T-helper 17 cell (primary cell): Measurements from ENCODE around the gene GFOD1. TPM values are rescaled to one million over a fixed set of nuclear protein-coding genes. Genes with fewer than 3 reads are reported as not detected.
"Not testable (repeated sequence)": the region's sequence is repeated elsewhere in the genome, so short reads cannot be mapped to it uniquely, and the experiment has no call there.

Source experiments
- ATAC-seq: fragments of 150-1000 bp; cut with Tn5 transposase; 2 replicates; pipeline ENCODE4 v1.10.0; 2021; ENCODE audit warnings: mild to moderate bottlenecking, moderate library complexity
- DNase-seq, 3 donors: peaks; one replicate each; pipeline versions ENCODE4 v3.0.0 to v3.0.0-alpha.2; 2020 to 2021
- H3K9me3 ChIP-seq: one replicate; pipeline ENCODE4 v1.7.0; 2013; ENCODE audit warnings: low read length, mild to moderate bottlenecking; ENCODE audit not compliant: control insufficient read depth, poor library complexity, severe bottlenecking
- H3K27ac Mint-ChIP-seq: one replicate; pipeline ENCODE4 v1.8.0; 2022; ENCODE audit warnings: mild to moderate bottlenecking, moderate library complexity, mixed read lengths
- H3K27me3 Mint-ChIP-seq: one replicate; pipeline ENCODE4 v1.8.0; 2022; ENCODE audit warnings: mixed read lengths
- H3K36me3 Mint-ChIP-seq: one replicate; pipeline ENCODE4 v1.8.0; 2022; ENCODE audit warnings: low read depth, mixed read lengths
- H3K4me1 Mint-ChIP-seq: one replicate; pipeline ENCODE4 v1.8.0; 2022; ENCODE audit warnings: mild to moderate bottlenecking, mixed read lengths
- H3K4me3 Mint-ChIP-seq: one replicate; pipeline ENCODE4 v1.8.0; 2022; ENCODE audit warnings: mild to moderate bottlenecking, moderate library complexity, mixed read lengths
- total RNA-seq, 4 donors: library from RNA in 2 of 4; stranded (reverse) in 2 of 4; gene quantifications; one replicate each; pipeline ENCODE4 v1.2.3 and lab custom pipeline; 2022 to 2026

The GFOD1 gene
- total RNA-seq, 2 donors from 2014 or later, result 1.4 to 3.1 TPM

DNA sequence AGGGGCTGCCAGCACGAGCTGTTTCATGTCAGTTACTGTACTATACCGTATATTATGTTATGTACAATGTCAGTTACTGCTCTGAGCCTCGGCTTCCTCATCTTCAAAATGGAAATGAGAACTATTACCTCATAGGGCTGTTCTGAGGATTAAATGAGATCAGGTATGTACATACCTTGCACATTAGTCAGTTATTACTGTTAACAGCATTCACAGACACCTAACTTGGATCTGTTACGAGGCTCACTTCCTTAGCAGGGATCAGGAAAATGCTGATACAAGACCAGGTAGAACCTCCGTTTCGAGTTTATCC is 89.4 kb downstream of the GFOD1 start:
- H3K4me1 Mint-ChIP-seq, result peaks cover 3% of the 10 kb centered on the region
- peak overlapping the region; percentile 3 for H3K27ac Mint-ChIP-seq
- no peaks in the 10 kb centered on the region for H3K36me3 Mint-ChIP-seq
- ATAC-seq, result no peak
- H3K9me3 ChIP-seq, result no peaks in the 10 kb centered on the region
- no peak for DNase-seq
- H3K4me3 Mint-ChIP-seq, result no peak overlapping the region
- H3K27me3 Mint-ChIP-seq, result no peaks in the 10 kb centered on the region

DNA sequence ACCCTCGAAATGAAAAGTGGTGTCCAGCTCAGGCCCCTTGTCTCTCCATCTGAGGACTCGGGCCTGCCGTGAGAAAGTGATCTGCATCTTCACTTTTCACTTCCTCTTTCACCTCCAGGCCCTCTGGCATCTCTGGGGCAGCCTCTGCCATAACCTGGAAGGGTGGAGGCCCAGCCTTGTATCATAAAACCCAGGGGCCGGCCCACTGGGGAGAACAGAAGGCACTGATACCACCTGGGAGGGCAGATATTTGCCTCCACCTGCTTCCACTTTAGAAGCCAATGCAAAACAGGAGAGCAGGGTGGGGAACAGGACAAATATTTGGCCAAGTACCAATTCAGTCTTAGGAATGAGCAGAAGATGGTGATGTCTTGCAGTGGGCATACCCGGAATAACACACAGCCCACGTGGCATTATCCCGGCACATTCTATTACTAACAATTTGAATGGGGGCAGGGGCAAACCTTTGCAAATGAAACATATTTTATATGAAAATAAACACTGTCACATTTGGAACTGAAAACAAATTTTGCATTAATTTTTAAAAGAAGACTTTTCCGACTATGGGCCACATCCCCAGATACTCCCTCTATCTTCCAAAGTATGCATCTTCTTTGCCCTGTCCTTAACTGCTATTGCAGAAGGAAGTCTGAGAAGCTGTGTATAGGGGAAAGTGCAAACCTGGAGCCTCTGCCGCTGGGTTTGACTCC is 89.9 kb downstream of the GFOD1 start:
- Mint-ChIP-seq H3K27ac (peak overlapping the region; percentile 3), H3K4me1 (peaks cover 3% of the 10 kb centered on the region), H3K27me3 (no peaks in the 10 kb centered on the region), H3K4me3 (no peak overlapping the region), H3K36me3 (no peaks in the 10 kb centered on the region)
- DNase-seq (no peak), ATAC-seq (no peak)
- no peaks in the 10 kb centered on the region for H3K9me3 ChIP-seq

DNA sequence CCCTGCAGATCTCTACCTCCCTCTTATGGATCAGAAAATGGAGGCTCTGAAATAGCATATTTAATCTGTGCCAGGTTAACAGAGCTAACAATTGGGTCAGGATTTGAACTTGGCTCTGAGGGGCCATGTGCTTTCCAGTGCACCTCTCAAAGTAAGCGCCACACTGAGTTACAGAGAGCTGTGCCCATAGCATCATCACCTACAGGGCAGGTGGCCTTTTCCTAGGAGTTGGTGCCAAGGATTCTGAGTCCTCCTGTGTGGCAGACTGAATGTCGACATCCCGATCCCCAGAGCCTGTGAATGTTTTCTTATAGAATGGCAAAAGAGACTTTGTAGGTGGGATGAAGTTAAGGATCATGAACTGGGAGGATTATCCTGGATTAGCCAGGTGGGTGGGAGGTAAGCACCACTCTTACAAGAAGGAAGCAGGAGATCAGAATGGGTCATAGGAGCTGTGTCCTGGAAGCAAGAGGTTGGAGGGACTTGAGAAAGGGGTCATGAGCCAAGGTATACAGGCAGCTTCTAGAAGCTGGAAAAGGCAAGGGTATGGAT is 91.1 kb downstream of the GFOD1 start:
- peaks cover 3% of the 10 kb centered on the region for H3K4me1 Mint-ChIP-seq
- H3K27ac Mint-ChIP-seq, result no peak overlapping the region
- H3K27me3 Mint-ChIP-seq, result no peaks in the 10 kb centered on the region
- no peaks in the 10 kb centered on the region for H3K36me3 Mint-ChIP-seq
- no peak for ATAC-seq
- no peak overlapping the region for H3K4me3 Mint-ChIP-seq
- no peak for DNase-seq
- H3K9me3 ChIP-seq, result no peaks in the 10 kb centered on the region

DNA sequence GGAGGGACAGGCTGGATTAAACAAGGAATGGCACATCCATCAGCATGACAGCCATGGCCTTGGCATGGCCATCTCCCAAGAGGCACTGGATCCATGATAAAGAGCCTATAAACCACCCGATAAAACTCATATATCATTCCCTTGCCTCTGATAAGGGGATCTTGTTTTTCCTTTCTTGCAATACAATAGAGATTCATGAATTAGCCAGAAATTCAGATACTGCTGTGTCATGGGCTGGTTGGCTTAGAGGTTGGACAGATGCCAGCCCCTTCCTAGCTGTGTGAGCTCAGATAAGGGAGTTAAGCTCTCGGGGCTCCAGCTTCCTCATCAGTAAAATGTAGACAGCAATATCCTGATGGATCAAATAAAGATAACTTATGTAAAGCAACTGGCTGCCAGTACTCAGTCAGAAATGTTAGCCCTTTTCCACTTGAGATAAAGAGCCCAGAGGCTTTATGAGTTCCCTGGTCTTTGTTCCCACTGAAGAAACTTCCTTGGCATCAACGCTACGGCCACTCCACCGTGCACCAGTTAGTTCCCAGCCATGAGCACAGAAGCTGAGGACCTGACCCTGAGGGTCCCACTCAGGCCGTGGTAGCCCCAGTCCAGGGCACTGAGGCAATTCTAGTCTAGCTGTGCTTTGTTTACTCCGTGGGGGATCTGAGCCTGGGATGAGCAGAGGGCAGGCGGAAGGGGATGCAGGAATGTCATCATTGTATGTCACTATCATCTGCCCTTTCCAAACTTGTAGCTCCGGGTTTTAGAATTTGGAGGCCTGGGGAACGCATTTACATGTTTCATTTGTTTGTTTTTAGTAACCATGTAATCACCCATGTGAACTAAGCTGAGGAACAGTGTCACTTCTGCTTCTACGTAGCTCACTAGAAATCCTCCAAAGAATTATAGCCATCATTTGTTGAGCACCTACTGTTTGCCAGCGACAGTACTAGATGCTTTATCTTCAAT is 91.8 kb downstream of the GFOD1 start:
- H3K27me3 Mint-ChIP-seq, result no peaks in the 10 kb centered on the region
- H3K9me3 ChIP-seq, result no peaks in the 10 kb centered on the region
- no peak for DNase-seq
- no peaks in the 10 kb centered on the region for H3K36me3 Mint-ChIP-seq
- ATAC-seq, result peak; percentile 47
- H3K27ac Mint-ChIP-seq, result no peak overlapping the region
- H3K4me3 Mint-ChIP-seq, result no peak overlapping the region
- H3K4me1 Mint-ChIP-seq, result peaks cover 4% of the 10 kb centered on the region

DNA sequence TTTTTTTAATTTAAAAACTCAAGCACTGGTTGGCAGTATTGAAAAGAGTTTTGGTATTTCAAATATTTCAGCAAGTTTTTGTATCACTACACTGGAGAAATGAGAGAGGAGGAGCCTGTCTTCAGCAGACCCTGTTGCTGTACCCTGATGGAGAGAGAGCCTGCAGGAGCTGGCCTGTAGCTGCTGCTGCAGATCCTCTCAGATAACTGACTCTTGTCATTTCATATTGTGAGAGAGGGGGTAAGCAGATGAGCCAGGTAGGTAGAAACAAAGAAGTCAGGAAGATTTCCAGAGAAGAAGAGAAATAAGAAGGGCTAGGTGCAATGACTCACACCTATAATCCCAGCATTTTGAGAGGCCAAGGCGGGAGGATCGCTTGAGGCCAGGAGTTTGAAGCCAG is 94.9 kb downstream of the GFOD1 start:
- H3K4me1 Mint-ChIP-seq, result peaks cover 6% of the 10 kb centered on the region
- no peaks in the 10 kb centered on the region for H3K36me3 Mint-ChIP-seq
- no peak for DNase-seq
- no peak overlapping the region for H3K27ac Mint-ChIP-seq
- H3K4me3 Mint-ChIP-seq, result no peak overlapping the region
- H3K27me3 Mint-ChIP-seq, result no peaks in the 10 kb centered on the region
- no peak for ATAC-seq
- H3K9me3 ChIP-seq, result no peaks in the 10 kb centered on the region

DNA sequence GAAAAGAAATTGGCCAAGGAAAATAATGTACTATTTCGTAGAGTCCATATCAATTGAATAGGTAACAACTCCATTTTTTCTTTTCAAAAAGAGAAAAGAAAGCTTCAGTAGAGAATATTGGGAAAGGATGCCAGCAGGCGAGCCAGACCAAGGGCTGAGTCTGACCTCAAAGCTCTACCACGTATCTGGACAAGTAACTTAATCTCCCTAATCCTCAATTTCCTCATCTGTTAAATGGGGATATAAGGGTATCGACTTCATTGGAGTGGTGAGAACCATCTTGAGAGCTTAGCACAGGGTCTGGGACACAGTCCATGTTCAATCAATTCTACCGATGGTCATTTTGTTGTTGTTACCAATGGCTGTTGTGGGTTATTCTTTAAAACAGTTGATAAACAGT is 95.9 kb downstream of the GFOD1 start:
- Mint-ChIP-seq H3K27ac (peak overlapping the region; percentile 2), H3K27me3 (no peaks in the 10 kb centered on the region), H3K4me3 (no peak overlapping the region), H3K36me3 (no peaks in the 10 kb centered on the region), H3K4me1 (peaks cover 5% of the 10 kb centered on the region)
- no peak for DNase-seq
- H3K9me3 ChIP-seq, result no peaks in the 10 kb centered on the region
- no peak for ATAC-seq

DNA sequence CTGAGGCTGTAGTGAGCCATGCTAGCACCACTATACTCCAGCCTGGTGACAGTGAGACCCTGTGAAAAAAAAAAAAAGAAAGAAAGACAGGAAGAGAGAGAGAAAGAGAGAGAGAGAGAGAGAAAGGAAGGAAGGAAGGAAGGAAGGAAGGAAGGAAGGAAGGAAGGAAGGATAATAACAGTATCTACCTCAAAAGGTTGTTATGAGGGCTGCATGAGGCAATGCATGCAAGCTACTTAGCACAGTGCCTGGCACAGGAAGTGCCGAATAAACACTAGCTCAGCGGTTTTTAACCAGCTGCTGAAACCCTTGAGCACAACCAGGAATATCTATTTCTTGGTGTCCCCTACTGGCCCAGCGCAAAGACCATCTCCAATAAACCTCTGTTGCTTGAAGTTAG is 96.7 kb downstream of the GFOD1 start:
- ATAC-seq (no peak), DNase-seq (no peak)
- no peaks in the 10 kb centered on the region for H3K27me3 Mint-ChIP-seq
- peaks cover 2% of the 10 kb centered on the region for H3K36me3 Mint-ChIP-seq
- no peak overlapping the region for H3K4me3 Mint-ChIP-seq
- no peaks in the 10 kb centered on the region for H3K9me3 ChIP-seq
- no peak overlapping the region for H3K27ac Mint-ChIP-seq
- H3K4me1 Mint-ChIP-seq, result peaks cover 2% of the 10 kb centered on the region

DNA sequence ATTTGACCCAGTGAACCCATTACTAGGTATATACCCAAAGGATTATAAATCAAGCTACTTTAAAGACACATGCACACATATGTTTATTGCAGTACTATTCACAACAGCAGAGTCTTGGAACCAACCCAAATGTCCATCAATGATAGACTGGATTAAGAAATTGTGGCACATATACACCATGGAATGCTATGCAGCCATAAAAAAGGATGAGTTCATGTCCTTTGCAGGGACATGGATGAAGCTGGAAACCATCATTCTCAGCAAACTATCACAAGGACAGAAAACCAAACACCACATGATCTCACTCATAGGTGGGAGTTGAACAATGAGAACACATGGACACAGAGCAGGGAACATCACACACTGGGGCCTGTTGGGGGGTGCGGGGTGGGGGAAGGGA is 98.2 kb downstream of the GFOD1 start:
- DNase-seq, H3K27me3 Mint-ChIP-seq, H3K36me3 Mint-ChIP-seq, ATAC-seq, H3K4me1 Mint-ChIP-seq, H3K4me3 Mint-ChIP-seq, H3K27ac Mint-ChIP-seq, H3K9me3 ChIP-seq: not testable (repeated sequence)

DNA sequence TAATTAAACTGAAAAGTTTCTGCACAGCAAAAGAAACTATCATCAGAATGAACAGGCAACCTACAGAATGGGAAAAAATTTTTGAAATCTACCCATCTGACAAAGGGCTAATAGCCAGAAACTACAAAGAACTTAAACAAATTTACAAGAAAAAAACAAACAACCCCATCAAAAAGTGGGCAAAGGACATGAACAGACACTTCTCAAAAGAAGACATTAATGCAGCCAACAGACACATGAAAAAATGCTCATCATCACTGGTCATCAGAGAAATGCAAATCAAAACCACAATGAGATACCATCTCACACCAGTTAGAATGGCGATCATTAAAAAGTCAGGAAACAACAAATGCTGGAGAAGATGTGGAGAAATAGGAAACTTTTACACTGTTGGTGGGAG is 98.6 kb downstream of the GFOD1 start:
- not testable (repeated sequence) for ATAC-seq, H3K4me1 Mint-ChIP-seq, H3K36me3 Mint-ChIP-seq, H3K9me3 ChIP-seq, H3K4me3 Mint-ChIP-seq, H3K27me3 Mint-ChIP-seq, DNase-seq, H3K27ac Mint-ChIP-seq

DNA sequence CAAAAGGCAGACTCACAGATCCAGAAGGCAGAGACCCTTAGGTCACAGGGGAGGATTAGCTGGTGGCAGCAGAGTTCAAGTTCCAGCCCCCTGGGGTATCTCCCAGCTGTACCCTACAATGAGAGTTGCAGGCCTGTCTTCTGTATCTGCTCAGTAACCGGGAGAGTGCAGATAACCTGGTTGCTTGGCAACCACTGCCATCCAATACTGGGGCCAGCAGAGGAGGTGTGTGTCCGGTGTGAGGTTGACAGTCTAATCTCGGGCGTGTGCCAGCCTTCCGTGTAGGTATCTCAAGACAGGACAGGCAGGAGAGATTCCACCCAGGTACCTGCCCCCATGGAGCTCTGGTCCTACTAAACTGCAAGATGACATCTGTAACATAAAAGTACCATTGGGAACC is 102.4 kb downstream of the GFOD1 start:
- H3K27me3 Mint-ChIP-seq, result no peaks in the 10 kb centered on the region
- no peak overlapping the region for H3K4me3 Mint-ChIP-seq
- no peak overlapping the region for H3K27ac Mint-ChIP-seq
- H3K9me3 ChIP-seq, result no peaks in the 10 kb centered on the region
- peaks cover 6% of the 10 kb centered on the region for H3K4me1 Mint-ChIP-seq
- peaks cover 2% of the 10 kb centered on the region for H3K36me3 Mint-ChIP-seq
- DNase-seq (no peak), ATAC-seq (no peak)

DNA sequence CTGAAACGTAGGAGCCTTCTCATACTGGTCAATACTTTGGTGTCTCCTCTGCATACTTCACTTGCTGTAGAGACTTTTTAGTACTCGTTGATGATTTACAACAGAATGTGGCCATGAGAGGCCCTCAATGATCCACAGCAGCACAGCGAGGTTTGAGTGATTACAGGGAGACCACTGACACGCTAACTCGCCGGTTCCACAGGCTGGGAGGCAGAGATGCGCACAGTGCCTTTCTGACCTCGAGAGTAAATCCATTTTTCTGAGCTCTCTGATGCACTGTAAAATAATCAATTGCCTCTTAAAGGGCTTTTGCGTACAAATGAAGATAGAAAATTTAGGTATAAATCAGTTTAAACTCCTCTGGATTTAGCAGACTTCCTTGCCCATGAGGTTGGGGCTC is 102.9 kb downstream of the GFOD1 start:
- ATAC-seq (no peak), DNase-seq (no peak)
- H3K4me3 Mint-ChIP-seq, result no peak overlapping the region
- H3K27me3 Mint-ChIP-seq, result no peaks in the 10 kb centered on the region
- peaks cover 6% of the 10 kb centered on the region for H3K4me1 Mint-ChIP-seq
- no peak overlapping the region for H3K27ac Mint-ChIP-seq
- H3K9me3 ChIP-seq, result no peaks in the 10 kb centered on the region
- H3K36me3 Mint-ChIP-seq, result peaks cover 2% of the 10 kb centered on the region

DNA sequence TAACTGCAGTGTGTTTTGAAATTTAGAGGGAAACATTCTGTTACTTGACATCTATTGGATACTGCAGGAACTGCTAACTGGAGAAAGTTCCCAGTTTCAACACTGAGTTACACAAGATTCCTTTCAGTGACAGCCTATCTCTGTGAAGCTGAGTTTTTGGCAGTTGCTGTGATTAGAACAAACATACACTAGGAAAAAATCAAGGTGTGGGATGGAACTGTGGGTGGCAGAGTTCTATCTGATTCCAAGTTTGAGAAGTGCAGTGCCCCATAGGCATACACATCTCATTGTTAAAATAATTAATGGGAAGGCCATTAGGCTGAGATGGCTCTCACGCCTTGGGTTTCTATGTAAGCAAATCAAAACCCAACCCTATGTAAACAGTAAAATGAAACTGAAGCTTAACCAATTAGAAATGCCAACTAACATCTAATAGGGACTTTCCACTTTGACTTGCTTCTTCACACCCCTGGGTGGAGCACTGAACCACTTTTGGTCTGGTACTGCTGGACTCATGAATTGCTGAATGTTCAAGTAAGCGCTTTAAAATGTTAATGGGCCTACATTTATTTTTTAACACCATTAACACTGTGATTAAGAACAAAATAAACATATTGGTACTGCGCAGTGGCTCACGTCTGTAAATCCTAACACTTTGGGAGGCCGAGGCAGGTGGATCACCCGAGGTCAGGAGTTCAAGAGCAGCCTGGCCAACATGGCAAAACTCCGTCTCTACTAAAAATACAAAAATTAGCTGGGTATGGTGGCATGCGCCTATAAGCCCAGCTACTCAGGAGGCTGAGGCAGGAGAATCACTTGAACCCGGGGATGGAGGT is 103.9 kb downstream of the GFOD1 start:
- DNase-seq, result no peak
- no peak overlapping the region for H3K27ac Mint-ChIP-seq
- H3K36me3 Mint-ChIP-seq, result peaks cover 2% of the 10 kb centered on the region
- ATAC-seq, result peak; percentile 94
- H3K4me1 Mint-ChIP-seq, result peaks cover 6% of the 10 kb centered on the region
- no peaks in the 10 kb centered on the region for H3K27me3 Mint-ChIP-seq
- H3K9me3 ChIP-seq, result no peaks in the 10 kb centered on the region
- H3K4me3 Mint-ChIP-seq, result no peak overlapping the region

DNA sequence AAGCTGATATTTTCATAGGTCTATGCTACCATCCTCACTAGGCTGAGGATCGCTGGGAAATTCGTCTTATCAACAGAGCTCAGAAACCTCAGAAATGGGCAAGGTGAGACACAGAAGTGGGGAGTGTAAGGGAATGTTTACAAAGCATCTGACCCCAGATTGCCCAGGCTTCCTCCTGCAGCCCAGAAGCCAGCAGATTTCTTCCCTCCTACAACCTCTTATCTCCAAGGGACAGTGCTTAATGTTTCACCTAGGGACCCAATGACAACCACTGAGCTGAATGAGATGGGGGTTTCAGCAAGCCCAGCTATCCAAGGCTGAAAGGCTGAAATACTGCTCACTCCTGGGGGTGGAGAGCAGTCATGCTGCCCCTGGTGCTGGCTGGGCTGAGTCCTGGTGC is 106.6 kb downstream of the GFOD1 start:
- peaks cover 6% of the 10 kb centered on the region for H3K27me3 Mint-ChIP-seq
- H3K4me1 Mint-ChIP-seq, result peaks cover 8% of the 10 kb centered on the region
- no peaks in the 10 kb centered on the region for H3K9me3 ChIP-seq
- no peak overlapping the region for H3K27ac Mint-ChIP-seq
- DNase-seq (no peak), ATAC-seq (no peak)
- peaks cover 5% of the 10 kb centered on the region for H3K36me3 Mint-ChIP-seq
- no peak overlapping the region for H3K4me3 Mint-ChIP-seq
